ENCODE measurements around the gene KNSTRN.

- TF ChIP-seq POLR2AphosphoS5 (IDR thresholded peaks at IDR 0.05): no peak
- TF ChIP-seq CTCF (IDR thresholded peaks at IDR 0.05): no peak
Measured at GRCh38 chr15:40342416-40343320, 39.9 kb upstream of the KNSTRN start.
